ENCODE data around the gene PAQR8.
A peak's percentile ranks its signal among the peaks of the same experiment; 100 is the strongest.
"Not testable (repeated sequence)": the region's sequence is repeated elsewhere in the genome, so short reads cannot be mapped to it uniquely, and the experiment has no call there.

Gene PAQR8

GRCh38 chr6:52409499-52409898 lies 47.5 kb downstream of the PAQR8 start:
- DNase-seq (ENCODE audit: low read depth, low spot score): no peak

GRCh38 chr6:52410979-52411378 lies 49.0 kb downstream of the PAQR8 start:
- no peak for DNase-seq (ENCODE audit: low read depth, low spot score)

GRCh38 chr6:52411911-52412310 lies 50.0 kb downstream of the PAQR8 start:
- no peak for DNase-seq (ENCODE audit: low read depth, low spot score)

GRCh38 chr6:52415333-52415732 lies 53.4 kb downstream of the PAQR8 start:
- DNase-seq (ENCODE audit: low read depth, low spot score): no peak

GRCh38 chr6:52415917-52416628 lies 54.1 kb downstream of the PAQR8 start:
- no peak for DNase-seq (ENCODE audit: low read depth, low spot score)

- DNase-seq (ENCODE audit: low read depth, low spot score): no peak
These were observed 54.7 kb downstream of the PAQR8 start for GRCh38 chr6:52416629-52417151.

GRCh38 chr6:52417675-52418111 lies 55.7 kb downstream of the PAQR8 start:
- DNase-seq (ENCODE audit: low read depth, low spot score): no peak

GRCh38 chr6:52418606-52419005 lies 56.7 kb downstream of the PAQR8 start:
- no peak for DNase-seq (ENCODE audit: low read depth, low spot score)

- peak; percentile 95 for DNase-seq (ENCODE audit: low read depth, low spot score)
These were observed 58.1 kb downstream of the PAQR8 start, which contains the start of gene EFHC1 for GRCh38 chr6:52419809-52420667. EFHC1 (plus strand) TSS chr6:52420342; CDS start chr6:52420411, 69 bp downstream.

GRCh38 chr6:52420668-52421358 lies 58.9 kb downstream of the PAQR8 start:
- no peak for DNase-seq (ENCODE audit: low read depth, low spot score)

- DNase-seq (ENCODE audit: low read depth, low spot score): no peak
These were observed 60.2 kb downstream of the PAQR8 start for GRCh38 chr6:52422156-52422555.

GRCh38 chr6:52423448-52423847 lies 61.5 kb downstream of the PAQR8 start:
- no peak for DNase-seq (ENCODE audit: low read depth, low spot score)

GRCh38 chr6:52423971-52424381 lies 62.0 kb downstream of the PAQR8 start:
- no peak for DNase-seq (ENCODE audit: low read depth, low spot score)

GRCh38 chr6:52424513-52424912 lies 62.6 kb downstream of the PAQR8 start:
- no peak for DNase-seq (ENCODE audit: low read depth, low spot score)

- no peak for DNase-seq (ENCODE audit: low read depth, low spot score)
These were observed 64.7 kb downstream of the PAQR8 start for GRCh38 chr6:52426667-52427066.

- not testable (repeated sequence) for DNase-seq (ENCODE audit: low read depth, low spot score)
These were observed 71.3 kb downstream of the PAQR8 start for GRCh38 chr6:52433294-52433693.

- DNase-seq (ENCODE audit: low read depth, low spot score): no peak
These were observed 73.4 kb downstream of the PAQR8 start for GRCh38 chr6:52435345-52435744.

GRCh38 chr6:52438926-52439325 lies 77.0 kb downstream of the PAQR8 start:
- no peak for DNase-seq (ENCODE audit: low read depth, low spot score)

- DNase-seq (ENCODE audit: low read depth, low spot score): no peak
These were observed 92.6 kb downstream of the PAQR8 start for GRCh38 chr6:52454556-52454955.

- no peak for DNase-seq (ENCODE audit: low read depth, low spot score)
These were observed 95.1 kb downstream of the PAQR8 start for GRCh38 chr6:52457096-52457495.
